HG02970 (cell line): ENCODE results near the gene ABLIM1.

Experiments
- ATAC-seq: cut with Tn5 transposase; IDR thresholded peaks from one replicate; pipeline ENCODE4 v1.9.1; 2021; ENCODE audit warnings: mild to moderate bottlenecking, moderate library complexity, moderate number of reproducible peaks; ENCODE audit not compliant: unreplicated experiment, low FRiP score

The ABLIM1 gene

DNA sequence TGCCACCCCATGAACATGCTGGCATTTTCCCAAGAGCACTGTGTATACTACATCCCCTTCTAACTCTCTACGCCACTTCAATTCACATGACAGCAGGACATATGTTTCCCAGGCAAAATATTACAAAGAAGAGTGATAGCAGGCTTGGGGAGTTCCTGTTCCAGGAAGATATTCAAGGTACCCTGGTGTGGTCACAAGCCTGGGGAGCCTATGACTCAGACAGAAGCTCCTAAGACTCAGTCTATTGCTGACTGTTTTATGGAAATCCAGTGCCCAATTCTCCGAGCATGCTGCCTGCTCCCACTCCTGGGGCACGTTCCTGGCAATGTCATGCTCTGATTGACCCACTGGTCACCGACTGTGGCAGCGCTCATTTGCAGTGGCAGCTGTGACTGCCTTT is 23.5 kb upstream of the ABLIM1 start:
- ATAC-seq = no peak

GRCh38 chr10:114680543-114681117 is 22.6 kb upstream of the ABLIM1 start:
- no peak for ATAC-seq

DNA sequence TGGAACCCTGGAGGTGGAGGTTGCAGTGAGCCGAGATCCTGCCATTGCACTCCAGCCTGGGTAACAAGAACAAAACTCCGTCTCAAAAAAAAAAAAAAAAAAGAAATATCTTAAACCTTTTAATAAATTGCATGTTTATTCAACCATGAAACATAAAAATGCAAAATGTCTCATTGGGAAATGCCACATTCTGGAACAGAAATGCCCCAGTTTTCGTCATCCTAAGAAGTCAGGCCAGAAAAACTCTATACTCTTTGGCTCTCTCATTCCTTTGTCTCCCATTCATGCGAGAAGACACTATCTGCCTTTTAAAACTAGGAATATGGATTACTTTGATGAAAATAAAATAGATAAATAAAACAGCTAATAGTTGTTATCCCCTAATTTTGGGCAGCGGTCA is 21.5 kb upstream of the ABLIM1 start:
- ATAC-seq = no peak

DNA sequence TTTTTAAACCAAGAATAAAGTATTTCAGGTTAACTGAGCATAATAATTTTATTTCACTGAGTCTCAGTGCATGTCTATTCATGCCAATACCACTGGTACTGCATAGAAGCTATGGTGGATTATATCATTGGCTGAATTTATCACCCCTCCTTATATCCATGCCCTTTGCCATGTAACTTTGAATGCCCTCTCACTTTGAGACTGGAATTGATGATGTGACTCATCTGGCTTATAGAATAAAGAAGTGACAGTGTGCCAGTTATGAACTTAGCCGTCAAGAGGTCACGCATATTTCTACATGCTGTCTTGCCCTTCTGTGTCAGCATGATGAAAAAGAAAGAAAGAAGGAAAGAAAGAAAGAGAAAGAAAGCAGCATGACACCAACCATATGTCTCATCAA is 20.7 kb upstream of the ABLIM1 start:
- no peak for ATAC-seq

GRCh38 chr10:114678336-114678735 is 20.3 kb upstream of the ABLIM1 start:
- ATAC-seq = no peak

GRCh38 chr10:114674346-114674745 is 16.3 kb upstream of the ABLIM1 start:
- no peak for ATAC-seq

GRCh38 chr10:114669648-114670047 is 11.6 kb upstream of the ABLIM1 start:
- no peak for ATAC-seq

GRCh38 chr10:114668375-114669080 is 10.5 kb upstream of the ABLIM1 start:
- no peak for ATAC-seq

- ATAC-seq = no peak
These were observed 7.8 kb upstream of the ABLIM1 start for GRCh38 chr10:114665873-114666272.

DNA sequence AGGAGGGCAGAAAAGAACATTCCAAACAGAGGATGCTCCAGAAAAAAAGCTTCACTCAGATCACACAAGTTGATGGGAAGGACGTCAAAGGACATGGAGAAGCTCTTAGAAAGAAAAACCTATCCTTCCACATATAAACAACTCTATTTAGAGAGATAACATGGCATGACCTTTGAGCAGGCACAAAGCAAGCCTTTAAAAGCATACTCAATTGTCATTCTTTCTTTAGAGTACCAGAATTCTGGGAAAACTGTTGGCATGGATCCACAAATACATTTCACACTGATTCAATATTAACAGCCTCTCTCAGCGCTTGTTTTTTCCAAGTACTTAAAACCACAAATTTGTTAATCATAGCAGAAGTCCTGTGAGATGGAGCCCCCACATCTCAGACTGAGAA is 7.3 kb upstream of the ABLIM1 start:
- ATAC-seq = no peak

- ATAC-seq = no peak
These were observed 6.1 kb upstream of the ABLIM1 start for GRCh38 chr10:114664127-114664526.

DNA sequence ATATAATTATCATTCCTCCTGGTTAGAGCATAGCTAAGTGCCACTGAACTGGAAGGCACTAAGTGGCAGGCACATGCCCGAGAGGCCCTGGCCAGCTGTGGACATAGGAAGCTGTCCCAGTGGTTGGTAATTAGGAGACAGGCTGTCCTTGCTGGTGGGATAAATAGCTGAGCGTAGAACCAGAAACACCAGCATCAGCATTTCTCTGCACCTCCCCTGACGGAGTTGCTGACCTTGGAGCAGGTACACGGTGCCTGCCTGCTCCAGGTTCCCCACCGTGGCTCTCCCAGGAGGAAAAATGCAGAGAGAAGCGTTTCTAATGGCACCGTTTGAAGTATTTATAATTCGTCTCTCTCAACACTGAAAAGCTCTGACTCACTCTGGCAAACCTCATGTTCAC is 5.6 kb upstream of the ABLIM1 start:
- no peak for ATAC-seq

DNA sequence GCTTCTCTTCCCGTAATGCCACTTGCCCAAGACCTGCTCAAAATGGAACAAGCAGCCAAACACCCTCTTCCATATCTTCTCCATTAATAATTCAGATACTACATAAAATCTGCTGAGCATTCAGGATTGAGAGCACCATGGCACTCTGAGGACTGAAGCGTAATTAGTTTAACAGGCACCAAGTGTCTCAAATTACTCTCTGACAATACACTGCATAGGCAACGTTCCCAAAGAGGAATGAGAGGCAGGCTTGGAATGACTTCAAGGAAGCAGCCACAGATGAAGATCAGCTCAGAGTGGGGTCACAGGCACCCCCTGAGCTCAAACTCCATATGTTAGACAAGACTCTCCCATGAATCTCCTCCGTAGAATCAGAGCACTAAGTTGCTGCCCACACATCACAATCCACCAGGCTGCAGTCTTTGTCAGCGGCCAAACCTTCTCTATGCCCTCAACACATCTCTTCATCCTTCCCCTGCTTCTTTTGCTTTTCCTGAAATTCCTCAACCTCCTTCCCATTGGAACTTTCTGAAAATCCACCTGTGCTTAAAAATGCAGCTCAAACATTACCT is 4.7 kb upstream of the ABLIM1 start:
- no peak for ATAC-seq

- ATAC-seq = no peak
These were observed 3.3 kb upstream of the ABLIM1 start for GRCh38 chr10:114661212-114661880.

GRCh38 chr10:114655671-114656070 is 2.4 kb downstream of the ABLIM1 start:
- no peak for ATAC-seq

GRCh38 chr10:114654822-114655575 is 3.1 kb downstream of the ABLIM1 start:
- ATAC-seq = no peak

- no peak for ATAC-seq
These were observed 4.1 kb downstream of the ABLIM1 start for GRCh38 chr10:114653926-114654325.

GRCh38 chr10:114652402-114653368 is 5.4 kb downstream of the ABLIM1 start:
- ATAC-seq = no peak

DNA sequence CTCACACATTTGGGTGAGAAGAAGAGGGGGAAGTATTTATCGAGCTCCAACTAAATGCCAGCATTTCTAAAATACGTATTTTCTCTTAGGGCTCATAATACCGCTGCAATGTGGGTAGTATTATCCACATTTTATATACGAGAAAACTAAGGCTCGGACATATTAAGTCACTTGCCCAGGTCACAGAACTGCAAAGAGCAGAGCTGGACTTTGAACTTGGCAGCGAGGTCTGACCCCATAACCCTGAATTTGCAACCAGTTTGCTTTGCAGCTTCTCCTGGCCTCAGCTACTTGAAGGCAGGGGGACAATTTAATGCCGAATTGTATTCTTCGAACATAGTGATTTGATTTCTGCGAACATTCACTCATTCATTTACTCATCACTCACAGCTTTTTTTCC is 7.2 kb downstream of the ABLIM1 start:
- ATAC-seq = no peak

GRCh38 chr10:114650266-114650665 is 7.8 kb downstream of the ABLIM1 start:
- ATAC-seq = no peak
